ENCODE measurements around the gene LGALS7.

- no peak for TF ChIP-seq EZH2 (IDR thresholded peaks at IDR 0.05; ENCODE audit: insufficient read depth, poor library complexity, severe bottlenecking)
- no peak for TF ChIP-seq EZH2phosphoT487 (IDR thresholded peaks at IDR 0.05; ENCODE audit: insufficient read depth, low read depth)
These were observed 6.9 kb downstream of the LGALS7 start for GRCh38 chr19:38766276-38767047.
